HEK293 (cell line): Measurements from ENCODE around the gene TESK2.

Source experiments
- FEZF1 ChIP-seq: fragments of 450-650 bp; formaldehyde crosslinking; IDR thresholded peaks from 2 replicates; pipeline ENCODE4 v1.5.1; 2016; ENCODE audit warnings: missing biosample characterization, missing genetic modification characterization
- GLIS2 ChIP-seq: fragments of 450-650 bp; formaldehyde crosslinking; IDR thresholded peaks from 2 replicates; pipeline ENCODE4 v1.5.1; 2016; ENCODE audit warnings: missing biosample characterization, missing genetic modification characterization
- KLF1 ChIP-seq: fragments of 450-650 bp; formaldehyde crosslinking; IDR thresholded peaks from 2 replicates; pipeline ENCODE4 v1.5.1; 2016; ENCODE audit warnings: missing biosample characterization, missing genetic modification characterization
- PRDM10 ChIP-seq: fragments of 450-650 bp; formaldehyde crosslinking; IDR thresholded peaks from 2 replicates; pipeline ENCODE4 v1.5.1; 2016; ENCODE audit warnings: missing biosample characterization, missing genetic modification characterization
- YY1 ChIP-seq: fragments of 450-650 bp; formaldehyde crosslinking; IDR thresholded peaks from 2 replicates; pipeline ENCODE4 v1.5.1; 2018; ENCODE audit warnings: missing biosample characterization, missing genetic modification characterization
- ZBTB11 ChIP-seq: fragments of 450-650 bp; formaldehyde crosslinking; conservative IDR thresholded peaks from 2 replicates; pipeline ENCODE4 v1.5.1; 2016; ENCODE audit warnings: low read depth, missing biosample characterization, missing genetic modification characterization
- ZBTB48 ChIP-seq: fragments of 450-650 bp; formaldehyde crosslinking; IDR thresholded peaks from 2 replicates; pipeline ENCODE4 v1.5.1; 2016; ENCODE audit warnings: missing biosample characterization, missing genetic modification characterization
- ZNF10 ChIP-seq: fragments of 450-650 bp; formaldehyde crosslinking; IDR thresholded peaks from 2 replicates; pipeline ENCODE4 v1.5.1; 2017; ENCODE audit warnings: missing biosample characterization, missing genetic modification characterization
- ZNF169 ChIP-seq: fragments of 450-650 bp; formaldehyde crosslinking; IDR thresholded peaks from 2 replicates; pipeline ENCODE4 v1.5.1; 2016; ENCODE audit warnings: missing biosample characterization, missing genetic modification characterization
- ZNF2 ChIP-seq: fragments of 450-650 bp; formaldehyde crosslinking; IDR thresholded peaks from 2 replicates; pipeline ENCODE4 v1.5.1; 2016; ENCODE audit warnings: missing biosample characterization, missing genetic modification characterization
- ZNF311 ChIP-seq: fragments of 450-650 bp; formaldehyde crosslinking; IDR thresholded peaks from 2 replicates; pipeline ENCODE4 v1.5.1; 2017; ENCODE audit warnings: missing biosample characterization, missing genetic modification characterization, borderline replicate concordance
- ZNF37A ChIP-seq: fragments of 450-650 bp; IDR thresholded peaks from 2 replicates; pipeline ENCODE4 v1.5.1; 2018; ENCODE audit warnings: missing biosample characterization, missing genetic modification characterization
- ZNF473 ChIP-seq: fragments of 450-650 bp; formaldehyde crosslinking; IDR thresholded peaks from 2 replicates; pipeline ENCODE4 v1.5.1; 2017; ENCODE audit warnings: missing biosample characterization, missing genetic modification characterization
- ZNF501 ChIP-seq: fragments of 450-650 bp; formaldehyde crosslinking; IDR thresholded peaks from 2 replicates; pipeline ENCODE4 v1.5.1; 2016; ENCODE audit warnings: missing biosample characterization, missing genetic modification characterization
- ZNF529 ChIP-seq: fragments of 450-650 bp; formaldehyde crosslinking; IDR thresholded peaks from 2 replicates; pipeline ENCODE4 v1.5.1; 2017; ENCODE audit warnings: missing genetic modification characterization, missing biosample characterization; ENCODE audit not compliant: insufficient replicate concordance
- ZNF610 ChIP-seq: fragments of 450-650 bp; formaldehyde crosslinking; IDR thresholded peaks from 2 replicates; pipeline ENCODE4 v1.5.1; 2016; ENCODE audit warnings: missing biosample characterization, missing genetic modification characterization, borderline replicate concordance
- ZNF664 ChIP-seq: fragments of 450-650 bp; formaldehyde crosslinking; IDR thresholded peaks from 2 replicates; pipeline ENCODE4 v1.5.1; 2016; ENCODE audit warnings: missing biosample characterization, missing genetic modification characterization
- ZNF670 ChIP-seq: fragments of 450-650 bp; formaldehyde crosslinking; IDR thresholded peaks from 2 replicates; pipeline ENCODE4 v1.5.1; 2016; ENCODE audit warnings: missing biosample characterization, missing genetic modification characterization, low read depth
- ZNF692 ChIP-seq: fragments of 450-650 bp; formaldehyde crosslinking; IDR thresholded peaks from 2 replicates; pipeline ENCODE4 v1.5.1; 2016; ENCODE audit warnings: missing biosample characterization, missing genetic modification characterization
- ZNF776 ChIP-seq: fragments of 450-650 bp; formaldehyde crosslinking; IDR thresholded peaks from 2 replicates; pipeline ENCODE4 v1.5.0; 2017; ENCODE audit warnings: missing biosample characterization, missing genetic modification characterization, borderline replicate concordance
- TF ChIP-seq, protein P1 (sequence below): fragments of 450-650 bp; formaldehyde crosslinking; IDR thresholded peaks from 2 replicates; pipeline ENCODE4 v1.5.1; 2016; ENCODE audit warnings: missing biosample characterization, missing genetic modification characterization, borderline replicate concordance
- TF ChIP-seq, protein P2 (sequence below): fragments of 450-650 bp; formaldehyde crosslinking; IDR thresholded peaks from 2 replicates; pipeline ENCODE4 v1.5.1; 2017; ENCODE audit warnings: missing biosample characterization, missing genetic modification characterization
- TF ChIP-seq, protein P3 (sequence below): fragments of 450-650 bp; IDR thresholded peaks from 2 replicates; pipeline ENCODE4 v1.5.1; 2018; ENCODE audit warnings: missing biosample characterization, mild to moderate bottlenecking, missing genetic modification characterization
- TF ChIP-seq, protein P4 (sequence below): IDR thresholded peaks from 2 replicates; pipeline ENCODE4 v1.6.1; 2011; ENCODE audit warnings: mild to moderate bottlenecking, low read depth, low read length, borderline replicate concordance

The TESK2 gene

GRCh38 chr1:45490626-45491486, at the start of gene TESK2 (continued):
- TF ChIP-seq, protein P1, sequence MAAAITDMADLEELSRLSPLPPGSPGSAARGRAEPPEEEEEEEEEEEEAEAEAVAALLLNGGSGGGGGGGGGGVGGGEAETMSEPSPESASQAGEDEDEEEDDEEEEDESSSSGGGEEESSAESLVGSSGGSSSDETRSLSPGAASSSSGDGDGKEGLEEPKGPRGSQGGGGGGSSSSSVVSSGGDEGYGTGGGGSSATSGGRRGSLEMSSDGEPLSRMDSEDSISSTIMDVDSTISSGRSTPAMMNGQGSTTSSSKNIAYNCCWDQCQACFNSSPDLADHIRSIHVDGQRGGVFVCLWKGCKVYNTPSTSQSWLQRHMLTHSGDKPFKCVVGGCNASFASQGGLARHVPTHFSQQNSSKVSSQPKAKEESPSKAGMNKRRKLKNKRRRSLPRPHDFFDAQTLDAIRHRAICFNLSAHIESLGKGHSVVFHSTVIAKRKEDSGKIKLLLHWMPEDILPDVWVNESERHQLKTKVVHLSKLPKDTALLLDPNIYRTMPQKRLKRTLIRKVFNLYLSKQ (tag by site-specific recombination), result no peak
- TF ChIP-seq ZNF169 (tag by site-specific recombination), result no peak
- TF ChIP-seq FEZF1 (tag by site-specific recombination), result no peak
- no peak for TF ChIP-seq ZNF776
- TF ChIP-seq ZNF473 (tag by site-specific recombination), result no peak
- TF ChIP-seq ZNF2, result peak; percentile 90
- TF ChIP-seq YY1 (tag by site-specific recombination), result no peak; the same call in 1 of the 2 replicates
- TF ChIP-seq, protein P2, sequence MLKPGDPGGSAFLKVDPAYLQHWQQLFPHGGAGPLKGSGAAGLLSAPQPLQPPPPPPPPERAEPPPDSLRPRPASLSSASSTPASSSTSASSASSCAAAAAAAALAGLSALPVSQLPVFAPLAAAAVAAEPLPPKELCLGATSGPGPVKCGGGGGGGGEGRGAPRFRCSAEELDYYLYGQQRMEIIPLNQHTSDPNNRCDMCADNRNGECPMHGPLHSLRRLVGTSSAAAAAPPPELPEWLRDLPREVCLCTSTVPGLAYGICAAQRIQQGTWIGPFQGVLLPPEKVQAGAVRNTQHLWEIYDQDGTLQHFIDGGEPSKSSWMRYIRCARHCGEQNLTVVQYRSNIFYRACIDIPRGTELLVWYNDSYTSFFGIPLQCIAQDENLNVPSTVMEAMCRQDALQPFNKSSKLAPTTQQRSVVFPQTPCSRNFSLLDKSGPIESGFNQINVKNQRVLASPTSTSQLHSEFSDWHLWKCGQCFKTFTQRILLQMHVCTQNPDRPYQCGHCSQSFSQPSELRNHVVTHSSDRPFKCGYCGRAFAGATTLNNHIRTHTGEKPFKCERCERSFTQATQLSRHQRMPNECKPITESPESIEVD (tag by site-specific recombination), result no peak
- TF ChIP-seq ZNF664 (tag by site-specific recombination), result no peak
- TF ChIP-seq, protein P3, sequence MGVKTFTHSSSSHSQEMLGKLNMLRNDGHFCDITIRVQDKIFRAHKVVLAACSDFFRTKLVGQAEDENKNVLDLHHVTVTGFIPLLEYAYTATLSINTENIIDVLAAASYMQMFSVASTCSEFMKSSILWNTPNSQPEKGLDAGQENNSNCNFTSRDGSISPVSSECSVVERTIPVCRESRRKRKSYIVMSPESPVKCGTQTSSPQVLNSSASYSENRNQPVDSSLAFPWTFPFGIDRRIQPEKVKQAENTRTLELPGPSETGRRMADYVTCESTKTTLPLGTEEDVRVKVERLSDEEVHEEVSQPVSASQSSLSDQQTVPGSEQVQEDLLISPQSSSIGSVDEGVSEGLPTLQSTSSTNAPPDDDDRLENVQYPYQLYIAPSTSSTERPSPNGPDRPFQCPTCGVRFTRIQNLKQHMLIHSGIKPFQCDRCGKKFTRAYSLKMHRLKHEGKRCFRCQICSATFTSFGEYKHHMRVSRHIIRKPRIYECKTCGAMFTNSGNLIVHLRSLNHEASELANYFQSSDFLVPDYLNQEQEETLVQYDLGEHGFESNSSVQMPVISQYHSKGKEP (tag by site-specific recombination), result no peak
- TF ChIP-seq KLF1, result peak; percentile 30
- TF ChIP-seq ZBTB11 (tag by site-specific recombination), result no peak; the same call in 1 of the 2 replicates
- TF ChIP-seq ZNF529 (tag by site-specific recombination), result no peak
- TF ChIP-seq, protein P4, sequence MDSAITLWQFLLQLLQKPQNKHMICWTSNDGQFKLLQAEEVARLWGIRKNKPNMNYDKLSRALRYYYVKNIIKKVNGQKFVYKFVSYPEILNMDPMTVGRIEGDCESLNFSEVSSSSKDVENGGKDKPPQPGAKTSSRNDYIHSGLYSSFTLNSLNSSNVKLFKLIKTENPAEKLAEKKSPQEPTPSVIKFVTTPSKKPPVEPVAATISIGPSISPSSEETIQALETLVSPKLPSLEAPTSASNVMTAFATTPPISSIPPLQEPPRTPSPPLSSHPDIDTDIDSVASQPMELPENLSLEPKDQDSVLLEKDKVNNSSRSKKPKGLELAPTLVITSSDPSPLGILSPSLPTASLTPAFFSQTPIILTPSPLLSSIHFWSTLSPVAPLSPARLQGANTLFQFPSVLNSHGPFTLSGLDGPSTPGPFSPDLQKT, result no peak
- TF ChIP-seq ZNF37A, result no peak
- TF ChIP-seq GLIS2, result peak; percentile 94
- peak; percentile 88 for TF ChIP-seq ZBTB48 (tag by site-specific recombination)
- TF ChIP-seq ZNF610 (tag by site-specific recombination), result peak; percentile 43; the same call in 1 of the 2 replicates
- no peak for TF ChIP-seq ZNF311 (tag by site-specific recombination)
- TF ChIP-seq PRDM10 (tag by site-specific recombination), result peak; percentile 99
- peak; percentile 94 for TF ChIP-seq ZNF692 (tag by site-specific recombination)
- no peak; the same call in 1 of the 2 replicates for TF ChIP-seq ZNF10 (tag by site-specific recombination)
- TF ChIP-seq ZNF501, result peak; percentile 93
- TF ChIP-seq ZNF670, result no peak
